HG02571 (cell line): ENCODE measurements around the gene RAVER2.
"Not testable (repeated sequence)": the region's sequence is repeated elsewhere in the genome, so short reads cannot be mapped to it uniquely, and the experiment has no call there.

Experiments used
- ATAC-seq: cut with Tn5 transposase; IDR thresholded peaks from one replicate; pipeline ENCODE4 v1.9.1; 2021; ENCODE audit warnings: mild to moderate bottlenecking, moderate library complexity; ENCODE audit not compliant: unreplicated experiment

The RAVER2 gene

GRCh38 chr1:64745986-64746940 lies 1.4 kb downstream of the RAVER2 start:
- ATAC-seq: no peak

DNA sequence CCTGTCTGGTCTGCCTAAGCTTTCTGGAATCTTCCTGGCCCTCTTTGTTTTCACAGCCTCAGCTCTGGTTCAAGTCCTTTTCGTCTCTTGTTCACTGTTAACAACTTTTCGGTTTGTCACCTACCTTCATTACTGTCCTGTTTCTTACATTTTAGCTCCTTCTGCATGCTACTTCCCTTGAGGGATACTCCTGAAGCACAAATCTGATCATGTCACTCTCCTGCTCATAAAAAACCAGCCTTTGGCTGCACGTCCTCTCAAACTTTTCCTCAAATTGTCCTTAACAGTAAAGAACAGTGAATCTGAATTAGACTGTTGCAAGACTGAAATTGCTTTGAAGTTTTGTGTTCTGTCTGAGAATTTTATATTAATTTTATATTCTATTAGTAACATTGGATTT lies 3.3 kb downstream of the RAVER2 start:
- ATAC-seq: no peak

- no peak for ATAC-seq
Measured at GRCh38 chr1:64748706-64749105, 3.8 kb downstream of the RAVER2 start.

DNA sequence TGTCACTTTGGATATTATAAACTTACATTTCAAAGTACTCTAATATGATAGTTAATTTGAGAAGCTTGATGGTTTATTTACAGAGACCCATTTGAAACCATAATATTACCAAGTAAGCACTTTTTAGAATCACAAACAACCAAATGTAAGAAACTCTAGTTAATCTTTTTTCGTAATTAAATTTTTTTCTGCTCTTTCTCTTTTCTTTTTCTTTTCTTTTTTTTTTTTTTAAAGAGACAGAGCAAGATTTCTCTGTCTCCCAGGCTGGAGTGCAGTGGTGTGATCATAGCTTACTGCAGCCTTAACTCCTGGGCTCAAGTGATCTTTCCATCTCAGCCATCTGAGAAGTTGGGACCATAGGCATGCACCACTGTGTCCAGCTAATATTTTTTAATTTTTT lies 5.2 kb downstream of the RAVER2 start:
- no peak for ATAC-seq

GRCh38 chr1:64750875-64751274 lies 6.0 kb downstream of the RAVER2 start:
- no peak for ATAC-seq

DNA sequence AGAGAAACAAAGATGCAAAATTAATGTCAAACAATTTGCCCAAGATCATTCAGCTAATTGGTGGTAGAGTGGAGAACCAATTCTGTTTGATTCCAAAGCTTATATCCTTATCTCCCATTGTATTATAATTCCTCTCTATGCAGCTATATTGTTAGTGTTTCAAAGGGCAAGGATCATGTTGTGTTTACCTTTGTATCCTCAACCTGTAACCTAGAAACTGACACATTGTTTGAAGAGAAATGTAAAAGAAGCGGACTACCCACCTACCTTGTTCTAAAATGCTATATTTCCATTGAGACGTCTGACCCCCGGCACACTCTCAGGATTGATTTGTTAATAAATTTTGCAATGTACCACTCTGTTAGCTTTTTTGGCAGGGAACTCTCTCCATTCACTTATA lies 9.3 kb downstream of the RAVER2 start:
- no peak for ATAC-seq

DNA sequence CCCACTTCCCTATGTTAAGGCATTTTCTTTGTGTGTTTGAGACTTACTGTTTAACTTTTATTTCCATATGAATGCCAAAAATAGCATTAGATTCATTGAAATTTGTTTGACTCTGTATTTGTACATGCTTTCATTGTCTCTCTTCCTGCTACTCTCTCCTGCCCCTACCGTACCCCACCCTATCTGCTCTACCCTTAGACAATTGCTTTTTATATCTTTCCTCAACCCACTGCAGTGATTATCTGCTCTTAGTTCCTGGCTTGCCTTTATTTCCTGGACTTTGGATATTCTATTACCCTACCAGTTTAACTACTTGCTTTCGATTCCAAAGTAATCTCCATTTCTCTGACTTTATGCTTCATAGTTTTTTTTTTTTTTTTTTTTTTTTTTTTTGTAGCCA lies 10.5 kb downstream of the RAVER2 start:
- no peak for ATAC-seq

DNA sequence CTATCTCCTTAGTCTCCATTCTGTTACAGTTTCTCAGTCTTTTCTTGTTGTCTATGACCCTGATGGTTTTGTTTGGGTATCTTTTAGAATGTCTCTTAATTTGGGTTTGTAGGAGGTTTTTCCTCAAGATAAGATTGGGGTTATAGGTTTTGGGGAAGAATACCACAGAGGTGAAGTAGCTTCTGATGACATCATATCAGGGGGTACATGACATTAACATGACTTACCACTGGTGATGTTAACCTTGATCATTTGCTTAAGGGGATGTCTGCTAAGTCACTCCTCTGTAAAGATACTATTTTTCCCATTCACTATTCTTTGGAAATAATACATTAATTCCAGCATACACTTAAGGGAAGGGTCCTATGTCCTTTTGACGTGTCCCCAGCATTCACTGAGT lies 11.9 kb downstream of the RAVER2 start:
- ATAC-seq: no peak

GRCh38 chr1:64757213-64757612 lies 12.3 kb downstream of the RAVER2 start:
- ATAC-seq: no peak

GRCh38 chr1:64758233-64758632 lies 13.4 kb downstream of the RAVER2 start:
- ATAC-seq: no peak

GRCh38 chr1:64759968-64760367 lies 15.1 kb downstream of the RAVER2 start:
- no peak for ATAC-seq

DNA sequence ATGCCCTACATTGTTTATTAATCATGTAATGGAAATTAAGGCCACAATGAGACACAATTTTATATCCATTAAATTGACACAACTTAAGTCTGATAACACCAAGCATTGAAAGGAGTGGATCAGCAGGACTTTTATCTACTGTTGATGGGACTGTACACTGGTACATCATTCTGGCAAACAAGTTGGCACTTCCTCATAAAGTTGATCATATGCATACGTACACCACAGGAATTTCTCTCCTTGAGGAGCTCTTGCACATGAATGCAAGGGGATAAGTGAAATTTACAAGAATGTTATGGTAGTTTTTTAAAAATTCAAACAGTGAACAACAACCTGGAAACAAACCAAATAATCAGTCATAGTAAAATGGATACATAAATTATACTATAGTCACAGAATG lies 20.1 kb downstream of the RAVER2 start:
- no peak for ATAC-seq

DNA sequence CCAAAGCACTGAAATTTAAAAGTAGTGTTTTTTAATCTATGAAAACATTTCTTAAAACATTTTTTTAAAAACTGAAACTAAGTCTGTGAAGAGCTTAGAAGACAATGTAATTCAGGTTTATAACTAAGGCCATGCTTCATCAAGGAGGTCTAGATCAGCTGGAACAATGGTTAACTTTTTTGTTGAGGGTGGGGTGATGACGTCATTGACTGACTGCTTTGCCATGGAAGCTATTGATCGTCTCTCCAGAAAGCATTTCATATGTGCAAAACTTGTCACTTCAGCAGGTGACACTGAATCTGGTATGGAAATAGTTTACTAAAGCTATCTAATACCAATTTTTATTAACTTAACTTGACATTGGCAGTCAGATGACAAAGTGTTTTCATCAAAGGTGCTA lies 21.0 kb downstream of the RAVER2 start:
- ATAC-seq: no peak

DNA sequence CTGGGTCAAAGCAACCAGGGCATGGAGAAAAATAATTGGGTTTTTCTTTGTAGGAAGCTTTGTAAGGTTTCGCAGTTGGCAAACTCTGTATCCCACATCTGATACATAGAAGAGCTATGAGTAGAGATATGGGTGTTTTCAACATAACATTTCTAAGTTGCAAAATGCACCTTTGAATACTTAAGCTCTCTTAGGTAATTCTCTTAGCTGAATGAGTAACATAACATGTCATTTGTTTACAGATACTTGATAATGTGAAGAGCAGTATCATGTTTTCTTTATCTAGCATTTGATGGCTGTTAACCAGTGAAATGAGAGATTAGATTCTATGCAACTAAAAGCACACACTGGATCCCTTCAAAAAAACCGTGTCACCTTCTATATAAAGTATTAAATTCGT lies 21.6 kb downstream of the RAVER2 start:
- ATAC-seq: no peak

DNA sequence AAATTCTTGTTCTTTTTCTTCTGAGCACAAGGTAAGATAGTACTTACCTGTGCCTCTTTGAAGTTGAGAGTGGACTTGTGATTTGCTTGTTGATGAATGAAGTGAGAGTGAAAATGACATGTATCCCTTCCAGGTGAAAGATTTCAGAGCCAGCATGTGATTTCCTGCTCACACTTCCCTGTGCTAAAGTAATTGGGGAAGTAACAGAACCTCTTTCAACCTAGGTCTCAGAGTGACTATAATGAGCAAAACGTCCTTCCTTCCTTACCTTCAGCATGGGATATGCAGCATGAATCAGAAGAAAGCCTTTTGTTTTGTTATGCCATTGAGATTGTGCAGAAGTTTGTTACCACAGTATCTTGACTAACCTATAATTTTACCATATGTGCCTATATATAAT lies 24.6 kb downstream of the RAVER2 start:
- ATAC-seq: no peak

DNA sequence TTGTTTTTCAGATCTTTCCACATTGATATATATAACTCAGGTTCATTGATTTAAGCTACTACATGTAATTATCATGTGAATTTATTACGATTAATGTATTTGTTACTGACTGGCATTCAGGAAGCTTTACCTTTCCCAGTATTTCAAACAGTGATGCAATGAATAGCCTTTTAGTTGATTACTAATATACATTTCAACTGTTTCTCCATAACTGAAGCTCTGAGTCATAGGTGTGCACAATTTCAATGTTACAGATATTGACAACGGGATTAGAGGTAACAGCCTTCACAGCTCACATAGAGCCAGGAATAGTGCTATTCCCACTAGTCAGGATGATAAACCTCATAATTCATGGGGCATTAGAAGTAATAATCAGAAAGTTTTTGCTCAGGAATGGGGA lies 25.1 kb downstream of the RAVER2 start:
- no peak for ATAC-seq

DNA sequence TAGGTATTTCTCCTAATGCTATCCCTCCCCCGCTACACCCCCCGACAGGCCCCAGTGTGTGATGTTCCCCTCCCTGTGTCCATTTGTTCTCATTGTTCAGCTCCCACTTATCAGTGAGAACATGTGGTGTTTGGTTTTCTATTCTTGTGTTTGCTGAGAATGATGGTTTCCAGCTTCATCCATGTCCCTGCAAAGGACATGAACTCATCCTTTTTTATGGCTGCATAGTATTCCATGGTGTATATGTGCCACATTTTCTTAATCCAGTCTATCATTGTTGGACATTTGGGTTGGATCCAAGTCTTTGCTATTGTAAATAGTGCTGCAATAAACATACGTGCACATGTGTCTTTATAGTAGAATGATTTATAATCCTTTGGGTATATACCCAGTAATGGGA lies 28.4 kb downstream of the RAVER2 start:
- not testable (repeated sequence) for ATAC-seq

- no peak for ATAC-seq
Measured at GRCh38 chr1:64775113-64775512, 30.2 kb downstream of the RAVER2 start.

DNA sequence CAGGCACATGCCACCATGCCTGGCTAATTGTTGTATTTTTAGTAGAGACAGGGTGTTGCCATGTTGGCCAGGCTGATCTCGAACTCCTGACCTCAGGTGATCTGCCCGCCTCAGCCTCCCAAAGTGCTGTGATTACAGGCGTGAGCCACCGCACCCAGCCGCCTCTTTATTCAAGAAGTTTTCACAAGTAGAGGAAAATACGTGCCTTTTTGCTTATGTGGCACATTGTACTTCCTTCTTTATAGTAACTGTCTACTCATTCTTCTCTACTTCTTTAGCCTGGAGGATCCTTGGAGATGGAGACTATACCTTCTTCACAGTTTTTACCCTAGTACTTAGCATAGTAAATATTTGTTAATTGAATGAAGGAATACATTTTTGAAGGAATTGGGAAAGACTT lies 37.2 kb downstream of the RAVER2 start:
- not testable (repeated sequence) for ATAC-seq

- ATAC-seq: not testable (repeated sequence)
Measured at GRCh38 chr1:64782848-64783247, 38.0 kb downstream of the RAVER2 start.

- no peak for ATAC-seq
Measured at GRCh38 chr1:64790832-64791487, 46.1 kb downstream of the RAVER2 start.

GRCh38 chr1:64798872-64799271 lies 54.0 kb downstream of the RAVER2 start:
- ATAC-seq: no peak
